Measurements from ENCODE around the gene TFDP2.
"Not testable (repeated sequence)": the region's sequence is repeated elsewhere in the genome, so short reads cannot be mapped to it uniquely, and the experiment has no call there.

Gene TFDP2

DNA sequence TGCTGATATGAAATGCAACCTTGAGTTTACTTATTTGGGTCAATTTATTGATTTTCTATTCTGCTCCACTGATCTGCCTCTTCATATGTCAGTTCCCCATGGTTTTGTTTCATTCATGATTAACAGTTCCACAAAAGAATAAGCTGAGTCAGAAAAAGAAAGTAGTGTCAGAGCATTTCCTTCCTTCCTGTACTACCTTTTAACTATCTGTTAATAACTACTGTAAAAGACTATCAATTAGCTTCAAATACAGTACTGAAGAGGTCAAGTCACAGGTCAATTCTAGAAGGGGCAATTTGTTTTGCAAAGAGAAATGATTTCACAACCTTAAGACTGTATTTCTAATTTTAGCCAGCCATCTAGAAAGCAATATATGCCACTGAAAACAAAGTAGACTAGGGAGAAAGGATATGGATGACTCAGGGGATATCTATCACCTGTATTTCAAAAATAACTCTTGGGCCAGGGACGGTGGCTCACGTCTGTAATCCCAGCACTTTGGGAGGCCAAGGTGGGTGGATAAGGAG lies 129.5 kb downstream of the TFDP2 start:
- DNase-seq = peak; percentile 11

DNA sequence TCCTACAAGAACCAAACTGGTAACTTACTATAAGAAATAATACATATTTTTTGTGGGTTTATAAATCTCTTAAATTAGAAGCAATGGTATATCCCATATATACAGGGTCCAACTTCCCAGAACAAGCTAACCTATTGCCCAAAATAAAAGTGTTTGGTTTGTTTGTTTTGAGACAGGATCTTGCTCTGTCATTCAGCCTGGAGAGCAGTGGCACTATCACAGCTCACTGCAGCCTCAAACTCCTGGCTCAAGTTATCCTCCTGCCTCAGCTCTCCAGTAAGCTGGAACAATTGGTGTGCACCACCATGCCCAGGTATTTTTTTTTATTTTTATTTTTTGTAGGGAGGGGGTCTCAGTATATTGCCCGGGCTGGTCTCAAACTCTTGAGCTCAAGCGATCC lies 135.4 kb downstream of the TFDP2 start:
- DNase-seq = no peak

DNA sequence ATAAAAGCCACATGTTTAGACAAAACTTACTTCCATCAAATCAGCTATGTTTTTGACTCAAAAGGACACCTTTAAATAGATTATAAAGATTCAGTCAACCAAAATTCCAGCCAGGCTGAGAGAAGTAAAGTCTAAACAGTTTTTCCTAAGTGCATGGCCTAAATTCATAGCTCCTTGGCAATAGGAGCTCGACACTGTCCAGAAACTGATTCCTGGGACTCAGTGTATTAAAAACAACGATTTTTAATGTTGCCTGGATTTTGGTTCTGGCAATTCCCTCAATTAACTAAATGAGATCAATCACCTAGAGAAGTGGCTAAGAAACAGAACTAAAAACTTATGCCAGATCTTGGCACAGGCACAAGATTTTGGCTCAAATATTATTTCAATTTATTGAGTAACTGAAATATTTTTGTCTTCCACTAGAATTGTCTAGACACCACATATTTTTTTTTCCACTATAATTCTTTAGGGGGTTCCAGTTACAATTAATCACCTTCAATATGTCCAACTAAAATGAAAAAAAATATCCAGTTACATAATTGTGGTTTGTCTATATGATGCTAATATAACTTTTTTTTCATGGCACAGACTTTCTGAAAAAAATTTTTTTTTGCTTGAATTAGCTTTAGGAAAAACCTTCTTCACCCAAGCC lies 135.9 kb downstream of the TFDP2 start:
- DNase-seq = no peak

DNA sequence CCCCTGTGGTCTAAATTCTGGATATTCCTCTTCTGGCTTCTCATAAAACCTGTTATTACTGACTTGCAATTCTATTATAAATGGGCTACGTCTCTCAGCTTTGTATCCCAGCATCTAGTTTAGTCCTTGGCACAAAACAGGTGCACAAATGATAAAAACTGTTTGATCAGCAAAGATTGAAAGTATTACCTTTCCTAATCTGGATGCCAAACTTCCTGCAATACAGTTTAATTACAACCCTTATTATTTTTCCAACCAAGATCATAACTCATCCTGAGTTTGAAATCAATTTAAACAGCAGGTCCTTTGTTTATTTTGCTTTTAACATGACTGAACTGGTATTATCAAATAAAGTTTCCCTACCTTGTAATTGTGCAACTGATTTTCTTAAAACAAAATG lies 140.3 kb downstream of the TFDP2 start:
- no peak for DNase-seq

DNA sequence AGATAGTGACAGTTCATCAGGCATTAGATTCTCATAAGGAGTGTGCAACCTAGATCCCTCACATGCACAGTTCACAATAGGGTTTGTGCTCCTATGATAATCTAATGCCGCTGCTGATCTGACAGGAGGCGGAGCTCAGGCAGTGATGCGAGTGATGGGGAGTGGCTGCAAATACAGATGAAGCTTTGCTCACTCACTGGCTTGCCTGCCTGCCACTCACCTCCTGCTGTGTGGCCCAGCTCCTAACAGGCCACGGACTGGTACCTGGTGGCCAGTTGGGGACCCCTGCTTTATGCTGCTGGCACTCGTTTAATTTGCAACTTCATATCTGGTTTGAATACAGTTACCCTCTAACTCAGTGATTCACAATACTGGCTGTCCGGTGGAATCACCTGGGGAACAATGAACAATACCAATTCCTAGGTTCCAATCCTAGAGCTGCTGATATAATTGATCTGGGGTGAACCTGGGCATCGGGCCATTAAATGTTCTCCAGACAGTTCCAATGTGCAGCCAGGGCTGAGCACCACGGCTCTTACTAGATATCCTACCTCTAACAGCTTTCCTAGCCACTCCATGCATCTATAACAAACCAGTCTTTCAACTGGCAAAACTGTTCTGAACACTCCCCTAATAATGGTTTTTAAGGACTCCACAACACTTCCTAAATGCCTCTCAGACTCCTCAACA lies 141.5 kb downstream of the TFDP2 start:
- DNase-seq = no peak

DNA sequence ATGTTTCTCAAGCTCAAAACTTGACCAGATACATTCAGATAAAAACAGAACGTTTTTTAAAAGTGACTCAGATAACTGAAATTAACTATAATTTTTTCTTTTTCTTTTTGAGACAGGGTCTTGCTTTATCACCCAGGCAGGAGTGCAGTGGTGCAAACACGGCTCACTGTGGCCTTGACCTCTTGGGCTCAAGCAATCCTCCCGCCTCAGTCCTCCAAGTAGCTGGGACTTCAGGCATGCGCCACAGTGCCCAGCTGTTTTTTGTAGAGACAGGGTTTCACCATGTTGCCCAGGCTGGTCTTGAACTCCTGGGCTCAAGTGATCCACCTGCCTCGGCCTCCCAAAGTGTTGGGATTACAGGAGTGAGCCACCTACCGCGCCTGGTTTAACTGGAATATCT lies 144.4 kb downstream of the TFDP2 start:
- not testable (repeated sequence) for DNase-seq

DNA sequence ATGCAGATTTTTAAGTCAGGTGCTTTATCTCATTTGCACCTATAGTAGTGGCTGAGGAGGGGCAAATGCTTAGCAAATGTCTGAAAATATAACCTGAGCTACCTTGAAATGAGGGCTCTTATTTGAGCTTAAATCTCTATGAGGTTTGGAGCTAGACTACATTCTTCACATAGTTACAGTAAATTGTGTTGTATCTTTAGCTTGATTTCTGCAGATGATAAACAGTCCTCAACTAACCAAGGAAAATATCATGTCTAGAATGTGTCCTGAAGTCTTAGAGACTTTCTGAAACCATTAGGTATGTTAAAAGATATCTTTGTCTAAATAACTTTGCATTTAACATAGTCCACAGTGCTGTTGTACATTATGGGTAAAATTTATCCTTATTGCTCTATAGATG lies 145.3 kb downstream of the TFDP2 start:
- DNase-seq = no peak

DNA sequence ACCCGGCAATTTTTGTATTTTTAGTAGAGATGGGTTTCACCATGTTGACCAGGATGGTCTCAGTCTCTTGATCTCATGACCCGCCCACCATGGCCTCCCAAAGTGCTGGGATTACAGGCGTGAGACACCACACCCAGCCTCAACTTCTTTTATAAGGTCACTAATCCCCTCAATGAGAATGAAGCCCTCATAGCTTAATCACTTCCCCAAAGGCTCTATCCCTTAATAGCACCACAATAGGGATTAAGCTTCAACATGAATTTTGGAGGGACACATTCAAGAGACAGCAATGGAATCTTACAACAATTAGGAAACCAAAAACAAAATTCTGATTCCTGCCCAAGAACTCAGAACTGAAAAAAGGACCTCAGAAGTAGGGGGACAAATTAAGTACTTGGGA lies 146.1 kb downstream of the TFDP2 start:
- no peak for DNase-seq

DNA sequence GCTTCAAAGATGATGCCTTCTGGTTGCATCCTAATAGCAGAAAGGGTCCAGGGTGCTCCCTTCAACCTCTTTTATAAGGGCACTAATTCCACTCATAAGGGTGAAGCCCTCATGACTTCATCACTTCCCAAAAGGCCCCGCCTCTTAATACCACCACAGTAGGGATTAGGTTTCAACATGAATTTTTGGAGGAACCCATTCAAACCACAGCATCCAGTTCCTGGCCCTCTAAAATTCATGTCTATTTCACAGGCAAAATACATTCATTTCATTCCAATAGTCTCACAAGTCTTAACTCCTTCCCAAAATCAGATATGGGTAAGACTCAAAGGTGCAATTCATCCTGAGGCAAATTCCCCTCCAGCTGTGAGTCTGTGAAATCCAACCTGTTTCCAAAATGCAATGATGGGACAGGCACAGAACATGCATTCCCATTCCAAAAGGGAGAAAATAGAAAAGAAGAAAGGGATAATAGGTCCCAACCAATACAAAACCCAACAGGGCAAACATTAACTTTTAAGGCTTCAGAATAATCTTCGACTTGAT lies 148.9 kb downstream of the TFDP2 start:
- DNase-seq = no peak

DNA sequence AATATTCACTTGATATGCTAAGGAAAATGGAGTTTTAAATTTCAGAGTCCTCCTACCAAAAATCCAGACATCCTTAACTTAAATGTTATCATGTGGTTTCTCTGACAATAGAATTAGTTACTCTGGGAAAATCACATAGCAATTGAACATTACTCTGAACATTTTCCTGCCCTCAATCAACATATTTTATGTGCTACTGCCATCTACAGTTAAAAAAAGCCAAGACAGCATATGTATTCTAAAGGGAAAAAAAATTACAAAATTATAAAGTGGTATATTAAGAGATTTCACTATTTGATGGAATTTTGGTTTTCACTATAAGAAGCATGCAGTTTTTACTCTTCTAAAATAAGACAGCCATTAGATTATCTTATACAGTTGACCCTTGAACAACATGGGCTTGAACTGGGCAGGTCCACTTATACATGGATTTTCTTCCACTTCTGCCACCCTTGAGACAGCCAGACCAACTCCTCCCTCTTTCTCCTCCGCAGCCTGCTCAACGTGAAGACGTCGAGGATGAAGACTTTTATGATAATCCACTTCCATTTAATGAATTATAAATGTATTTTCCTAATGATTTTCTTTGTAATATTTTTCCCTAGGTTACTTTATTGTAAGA lies 150.6 kb downstream of the TFDP2 start:
- DNase-seq = no peak

DNA sequence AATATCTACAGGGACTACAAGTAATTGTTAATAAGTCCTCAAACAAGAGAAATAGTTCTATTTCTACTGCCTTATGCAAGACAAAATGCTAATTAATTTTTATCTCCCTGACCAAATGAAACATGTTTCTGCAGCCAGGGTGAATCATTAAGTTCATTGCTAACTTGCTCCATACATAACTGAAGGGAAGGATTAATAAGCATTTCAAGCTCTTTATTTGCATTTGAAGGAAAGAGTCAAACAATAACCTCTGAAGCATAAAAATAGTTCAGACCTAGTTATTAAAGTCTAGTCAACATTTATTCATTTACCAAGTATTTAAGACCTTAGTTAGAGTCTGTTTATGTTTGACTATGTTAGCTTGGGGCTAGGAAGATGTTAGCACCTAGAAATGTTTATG lies 152.9 kb downstream of the TFDP2 start:
- no peak for DNase-seq

DNA sequence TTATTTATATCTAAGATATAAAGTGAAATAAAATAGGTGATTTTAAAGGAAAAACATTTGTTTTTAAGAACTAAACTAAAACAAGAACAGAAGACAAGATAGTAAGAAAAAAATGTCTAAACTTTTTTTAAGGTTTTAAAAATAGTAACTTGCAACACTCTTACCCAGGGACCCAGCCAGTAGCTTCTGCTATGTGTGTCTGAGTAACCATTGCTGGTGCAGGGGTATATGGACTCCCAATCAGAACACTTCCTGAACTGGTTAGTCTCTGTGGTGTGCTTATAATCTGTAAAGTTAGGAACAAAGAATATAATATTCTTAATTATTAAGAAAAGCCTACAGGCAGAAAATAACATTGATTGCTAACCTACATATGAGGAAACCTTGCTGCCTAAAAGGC lies 154.5 kb downstream of the TFDP2 start:
- no peak for DNase-seq

DNA sequence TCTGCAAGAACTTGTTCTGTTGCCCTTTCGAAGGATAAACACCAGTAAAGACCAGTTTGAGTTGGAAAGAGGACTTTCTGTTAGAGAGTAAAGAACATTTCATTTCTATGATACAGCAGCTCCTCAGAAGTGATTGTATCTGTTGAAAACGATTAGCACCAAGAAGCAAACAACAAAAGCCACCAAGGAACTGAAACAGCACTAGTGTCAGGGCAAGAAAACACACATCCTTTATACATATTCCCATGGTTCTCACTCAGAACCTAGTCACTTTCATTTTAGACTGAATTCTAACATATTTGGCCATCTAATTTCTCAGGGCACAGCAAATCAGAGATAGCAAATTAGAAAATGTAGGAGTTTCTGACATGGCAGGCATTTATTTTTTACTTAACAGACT lies 156.8 kb downstream of the TFDP2 start:
- DNase-seq = no peak

DNA sequence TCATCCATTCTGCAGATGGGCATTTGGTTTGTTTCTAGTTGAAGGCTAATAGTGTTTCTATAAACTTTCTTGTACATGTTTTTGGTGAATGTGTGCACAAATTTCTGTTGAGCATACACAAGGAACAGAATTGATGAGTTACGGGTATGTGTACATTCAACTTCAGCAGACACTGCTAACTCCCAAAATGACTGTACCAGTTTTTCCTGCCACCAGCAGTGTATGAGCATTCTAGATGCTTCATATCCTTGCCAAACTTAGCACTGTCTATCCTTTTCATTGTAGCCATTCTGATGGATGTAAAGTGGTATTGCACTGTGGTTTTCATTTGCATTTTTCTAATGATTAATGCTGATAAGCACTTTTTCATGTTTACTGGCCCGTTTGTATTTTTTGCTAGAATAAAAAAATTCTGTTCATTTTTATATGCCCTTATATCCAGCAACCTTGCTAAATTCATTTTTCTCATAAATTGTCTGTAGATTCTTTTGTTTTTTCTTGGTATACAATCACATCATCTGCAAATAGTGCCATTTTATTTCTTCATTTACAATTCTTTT lies 162.7 kb downstream of the TFDP2 start:
- DNase-seq = no peak

DNA sequence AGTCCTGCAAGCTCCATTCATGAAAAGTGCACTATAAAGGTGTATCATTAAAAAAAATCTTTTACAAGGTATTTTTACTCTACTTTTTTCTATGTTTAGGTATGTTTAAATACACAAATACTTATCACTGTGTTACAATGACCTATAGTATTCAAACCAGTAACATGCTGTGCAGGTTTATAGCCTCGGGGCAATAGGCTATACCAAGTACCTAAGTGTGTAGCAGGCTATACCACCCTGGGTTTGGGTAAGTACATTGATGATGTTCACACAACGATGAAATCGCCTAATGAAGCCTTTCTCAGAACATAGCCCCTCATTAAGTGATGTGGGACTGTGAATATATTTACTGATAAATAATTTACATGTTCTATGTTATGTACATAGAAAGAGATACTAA lies 168.3 kb downstream of the TFDP2 start:
- DNase-seq = no peak

DNA sequence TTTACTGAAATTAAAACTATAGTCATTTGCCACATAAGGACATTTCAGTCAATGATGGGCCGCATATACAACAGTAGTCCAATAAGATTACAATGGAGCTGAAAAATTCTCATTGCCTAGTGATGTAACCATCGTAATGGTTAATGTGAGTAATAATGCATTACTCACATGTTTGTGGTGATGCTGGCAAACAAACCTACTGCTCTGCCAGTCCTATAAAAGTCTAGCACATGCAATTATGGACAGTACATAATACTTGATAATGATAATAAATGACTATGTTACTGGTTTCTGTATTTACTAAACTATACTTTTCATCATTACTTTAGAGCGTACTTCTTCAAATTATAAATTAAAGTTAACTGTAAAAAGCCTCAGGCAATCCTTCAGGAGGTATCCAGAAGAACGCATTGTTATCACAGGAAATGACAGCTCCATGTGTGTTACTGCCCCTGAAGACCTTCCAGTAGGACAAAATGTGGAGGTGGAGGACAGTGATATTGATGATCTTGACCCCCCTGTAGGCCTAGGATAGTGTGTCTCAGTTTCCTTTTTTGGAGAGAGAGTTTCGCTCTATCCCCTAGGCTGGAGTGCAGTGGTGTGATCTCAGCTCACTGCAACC lies 170.2 kb downstream of the TFDP2 start:
- DNase-seq = no peak

DNA sequence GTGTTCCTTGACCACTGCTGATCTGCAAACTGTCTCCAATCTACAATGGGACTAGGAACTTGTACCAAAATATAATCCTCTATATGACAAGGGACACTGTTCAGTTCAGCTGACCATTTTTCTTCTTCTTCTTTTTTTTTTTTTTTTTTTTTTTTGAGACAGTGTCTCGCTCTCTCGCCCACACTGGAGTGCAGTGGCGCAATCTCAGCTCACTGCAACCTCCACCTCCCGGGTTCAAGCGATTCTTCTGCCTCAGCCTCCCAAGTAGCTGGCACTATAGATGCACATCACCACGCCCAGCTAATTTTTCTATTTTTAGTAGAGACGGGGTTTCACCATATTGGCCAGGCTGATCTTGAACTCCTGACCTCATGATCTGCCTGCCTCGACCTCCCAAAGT lies 174.6 kb downstream of the TFDP2 start:
- not testable (repeated sequence) for DNase-seq

DNA sequence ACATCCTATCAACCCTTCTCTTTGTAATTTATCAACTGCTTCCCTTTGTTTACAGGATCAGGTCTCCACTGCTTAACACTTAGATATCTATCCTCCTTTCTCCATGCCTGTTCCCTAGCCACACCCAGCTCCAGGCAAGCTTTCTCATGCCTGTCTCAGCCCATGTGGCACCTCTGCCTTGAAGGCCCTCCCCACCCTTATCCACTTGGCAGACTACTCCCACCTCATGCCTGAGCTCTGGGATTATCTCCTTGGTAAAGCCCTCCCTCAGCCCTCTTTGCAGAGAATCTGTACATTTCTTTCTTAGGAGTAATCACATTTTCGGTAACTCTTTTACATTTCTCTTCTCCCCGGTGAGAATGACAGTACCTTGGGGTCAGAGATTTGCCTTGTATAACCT lies 176.9 kb downstream of the TFDP2 start:
- no peak for DNase-seq

DNA sequence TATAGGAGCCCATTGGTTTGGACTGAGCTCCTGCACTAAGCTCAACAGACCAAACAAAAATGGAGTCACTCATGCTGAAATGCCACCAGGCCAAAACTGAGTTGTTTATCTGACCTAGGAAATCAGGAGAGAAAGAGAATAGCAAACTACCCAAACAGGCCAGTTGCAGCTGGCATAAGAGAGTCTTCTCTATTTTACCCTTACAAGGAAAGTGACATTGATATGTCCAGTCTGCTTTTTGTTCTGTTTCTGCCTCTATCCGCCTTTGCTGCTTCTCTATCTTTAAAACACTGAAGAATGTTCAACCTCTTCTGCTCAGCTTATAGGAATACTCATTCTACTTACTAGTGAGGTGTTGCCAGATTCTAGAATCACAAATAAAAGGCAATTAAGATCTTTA lies 177.8 kb downstream of the TFDP2 start:
- DNase-seq = no peak

DNA sequence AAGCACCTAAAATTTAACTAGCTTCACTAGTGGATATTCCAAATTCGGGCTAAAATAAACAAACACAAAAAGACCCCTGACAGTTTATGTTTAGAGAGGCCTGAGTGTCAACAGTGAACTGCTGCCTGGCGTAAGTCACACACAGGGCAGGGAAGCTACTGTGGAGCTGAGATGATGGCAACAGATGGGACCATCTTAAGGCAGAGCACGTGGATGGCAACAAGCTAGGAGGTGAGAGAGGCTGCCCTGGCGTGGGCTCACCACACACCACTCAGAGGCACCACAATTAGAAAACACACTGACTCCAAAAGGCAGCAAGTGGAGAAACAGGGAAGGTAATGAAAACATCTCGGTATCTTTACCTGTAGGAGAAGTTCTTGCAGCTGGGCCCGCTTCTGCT lies 179.6 kb downstream of the TFDP2 start:
- no peak for DNase-seq

DNA sequence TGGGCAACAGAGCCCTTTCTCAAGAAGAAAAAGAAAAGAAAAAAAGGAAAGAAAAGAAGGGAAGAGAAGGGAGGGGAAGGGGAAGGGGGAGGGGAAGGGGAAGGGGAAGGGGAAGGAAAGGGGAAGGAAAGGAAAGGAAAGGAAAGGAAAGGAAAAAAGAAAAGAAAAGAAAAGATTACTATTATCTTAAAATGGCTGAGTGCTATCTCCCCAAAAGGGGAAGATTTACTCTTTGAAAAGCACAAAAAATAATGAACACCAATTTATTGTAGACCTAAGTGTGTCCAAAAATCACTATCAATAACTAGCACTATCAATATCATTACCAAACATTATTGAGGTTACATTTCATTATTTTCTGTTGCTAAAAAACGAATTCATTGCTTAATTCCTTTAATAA lies 183.9 kb downstream of the TFDP2 start:
- DNase-seq = no peak

DNA sequence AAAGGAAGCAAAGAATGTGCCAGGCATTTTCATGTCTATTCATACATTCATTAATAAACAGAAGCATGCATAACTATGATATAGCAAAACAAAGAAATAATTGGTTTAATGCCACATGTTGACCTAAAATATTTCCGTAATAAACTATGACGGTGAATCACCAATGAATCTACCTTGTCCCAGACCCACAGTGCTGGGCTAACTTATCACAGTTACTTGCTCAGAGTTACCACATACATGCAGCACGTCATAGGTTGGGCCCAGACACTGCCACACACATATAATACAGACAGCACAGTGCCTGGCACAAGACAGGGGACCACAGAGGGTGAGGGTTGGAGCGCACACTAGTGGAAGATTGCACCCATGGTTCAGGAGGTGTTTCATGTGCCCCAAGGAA lies 186.0 kb downstream of the TFDP2 start:
- no peak for DNase-seq

DNA sequence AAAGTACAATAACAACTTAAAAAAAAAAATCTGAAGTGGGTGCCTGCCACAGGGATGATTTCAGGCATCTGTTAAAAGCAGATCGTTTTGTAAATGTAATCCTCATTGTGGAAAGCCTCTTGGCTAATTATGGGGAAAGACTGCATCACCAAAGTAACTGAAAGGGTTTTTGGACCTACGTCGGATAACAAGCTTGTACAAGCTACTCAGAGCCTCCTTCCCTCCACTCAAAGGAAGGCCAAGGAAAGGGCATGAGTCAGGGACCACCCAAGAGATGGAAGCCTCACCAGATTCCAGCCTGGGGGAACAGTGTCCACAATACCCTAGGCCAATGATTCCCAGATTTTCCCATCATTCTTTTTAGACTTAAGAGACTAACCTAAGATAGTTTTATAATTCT lies 188.6 kb downstream of the TFDP2 start:
- no peak for DNase-seq

All from OCI-M1 (cell line).